IMR-90 (cell line): ENCODE results near the gene NBEA. TPM values are rescaled to one million over a fixed set of nuclear protein-coding genes. Genes with fewer than 3 reads are reported as not detected.

Source experiments
- ATAC-seq: fragments of 200-7000 bp; cut with Tn5 transposase; 2 replicates; pipeline ENCODE4 v1.9.1; 2020; ENCODE audit warnings: low read depth, mild to moderate bottlenecking, moderate library complexity
- BruUV-seq: library from RNA; stranded (reverse); fragments of 400-500 nt; replicated peaks from 2 replicates; lab custom pipeline; 2021; lab: Mats Ljungman, UMichigan
- CTCF ChIA-PET: fragments of 300-600 bp; formaldehyde crosslinking; extraction: SDS; loops from one replicate; lab custom pipeline; 2021; ENCODE audit warnings: antibody characterized with exemption; lab: Yijun Ruan, JAX
- POLR2A ChIA-PET: fragments of 300-600 bp; sonication (Branson Sonifier 250); formaldehyde crosslinking; loops from one replicate; lab custom pipeline; 2022; ENCODE audit warnings: antibody characterized with exemption; ENCODE audit not compliant: unreplicated experiment; lab: Charles Lee
- DNase-seq: peaks from one replicate; pipeline ENCODE4 v3.0.0; 2013
- H2AFZ ChIP-seq: replicated peaks from 2 replicates; pipeline ENCODE3; 2013; ENCODE audit warnings: low read length, mild to moderate bottlenecking; ENCODE audit not compliant: poor library complexity
- H2AK5ac ChIP-seq: 2 replicates; pipeline ENCODE4 v1.6.1; 2013; ENCODE audit warnings: low read depth, low read length, inconsistent platforms
- H2AK9ac ChIP-seq: replicated peaks from 2 replicates; pipeline ENCODE3; 2013; ENCODE audit warnings: mild to moderate bottlenecking, low read depth, low read length, moderate library complexity; ENCODE audit not compliant: poor library complexity
- H2BK120ac ChIP-seq: 2 replicates; pipeline ENCODE4 v1.6.1; 2013; ENCODE audit warnings: low read depth, low read length, inconsistent platforms
- H2BK15ac ChIP-seq: 3 replicates; pipeline ENCODE4 v1.6.1; 2013; ENCODE audit warnings: low read depth, low read length, inconsistent platforms
- H2BK20ac ChIP-seq: 2 replicates; pipeline ENCODE4 v1.6.1; 2013; ENCODE audit warnings: low read depth, mild to moderate bottlenecking, inconsistent platforms, low read length, moderate library complexity
- H2BK5ac ChIP-seq: 2 replicates; pipeline ENCODE4 v1.6.1; 2013; ENCODE audit warnings: mild to moderate bottlenecking, low read depth, low read length, inconsistent platforms; ENCODE audit not compliant: poor library complexity, severe bottlenecking
- H3K14ac ChIP-seq: replicated peaks from 2 replicates; pipeline ENCODE4 v1.6.1; 2013; ENCODE audit warnings: low read depth, low read length, inconsistent platforms
- H3K18ac ChIP-seq: 2 replicates; pipeline ENCODE4 v1.6.1; 2013; ENCODE audit warnings: low read depth, low read length, control low read depth
- H3K23ac ChIP-seq: 2 replicates; pipeline ENCODE4 v1.6.1; 2013; ENCODE audit warnings: low read depth, low read length, inconsistent platforms
- H3K27ac ChIP-seq: 2 replicates; pipeline ENCODE4 v1.5.1; 2013; ENCODE audit warnings: mild to moderate bottlenecking, control low read depth, low read length; ENCODE audit not compliant: insufficient read depth
- H3K27me3 ChIP-seq: 2 replicates; pipeline ENCODE4 v1.6.1; 2013; ENCODE audit warnings: low read length; ENCODE audit not compliant: control insufficient read depth, insufficient read depth
- H3K36me3 ChIP-seq: 2 replicates; pipeline ENCODE4 v1.6.1; 2013; ENCODE audit warnings: low read length, mixed read lengths; ENCODE audit not compliant: control insufficient read depth, insufficient read depth
- H3K4ac ChIP-seq: 2 replicates; pipeline ENCODE4 v1.6.1; 2013; ENCODE audit warnings: low read depth, low read length, inconsistent platforms
- H3K4me1 ChIP-seq: 2 replicates; pipeline ENCODE4 v1.6.1; 2013; ENCODE audit warnings: low read length, mixed read lengths; ENCODE audit not compliant: control insufficient read depth, insufficient read depth
- H3K4me2 ChIP-seq: 2 replicates; pipeline ENCODE4 v1.6.1; 2013; ENCODE audit warnings: low read depth, mild to moderate bottlenecking, control low read depth, low read length, moderate library complexity
- H3K4me3 ChIP-seq: 2 replicates; pipeline ENCODE4 v1.5.1; 2013; ENCODE audit warnings: low read depth, mild to moderate bottlenecking, control low read depth, low read length, moderate library complexity; ENCODE audit not compliant: insufficient read depth
- H3K56ac ChIP-seq: 2 replicates; pipeline ENCODE4 v1.6.1; 2013; ENCODE audit warnings: low read length, inconsistent platforms; ENCODE audit not compliant: insufficient read depth; ENCODE audit errors: extremely low read depth
- H3K79me1 ChIP-seq, 2 experiments: 2 replicates each; pipeline ENCODE4 v1.6.1; 2013; ENCODE audit warnings: low read length in 2 of 2, inconsistent platforms in 1 of 2, low read depth in 1 of 2
- H3K9ac ChIP-seq: 2 replicates; pipeline ENCODE4 v1.6.1; 2013; ENCODE audit warnings: low read depth, low read length, control low read depth
- H3K9me1 ChIP-seq: 2 replicates; pipeline ENCODE4 v1.6.1; 2013; ENCODE audit warnings: low read length, inconsistent platforms; ENCODE audit not compliant: insufficient read depth
- H3K9me3 ChIP-seq: 2 replicates; pipeline ENCODE4 v1.6.1; 2013; ENCODE audit warnings: low read length; ENCODE audit not compliant: control insufficient read depth, insufficient read depth
- H4K20me1 ChIP-seq: 2 replicates; pipeline ENCODE4 v1.6.1; 2013; ENCODE audit warnings: low read length, inconsistent platforms; ENCODE audit not compliant: insufficient read depth
- H4K5ac ChIP-seq: 2 replicates; pipeline ENCODE4 v1.6.1; 2013; ENCODE audit warnings: mild to moderate bottlenecking, low read depth, low read length, control low read depth
- H4K8ac ChIP-seq, 2 experiments: 2 replicates each; pipeline ENCODE4 v1.6.1; 2013; ENCODE audit warnings: low read depth in 2 of 2, low read length in 2 of 2, control low read depth in 1 of 2, inconsistent platforms in 1 of 2
- H4K91ac ChIP-seq: 2 replicates; pipeline ENCODE4 v1.6.1; 2013; ENCODE audit warnings: low read depth, low read length, inconsistent platforms; ENCODE audit not compliant: insufficient read depth
- BHLHE40 ChIP-seq: fragments of 150-350 bp; IDR thresholded peaks from 2 replicates; pipeline ENCODE4 v1.6.1; 2016; ENCODE audit warnings: mild to moderate bottlenecking, low read depth, low read length
- MAFK ChIP-seq: IDR thresholded peaks from 2 replicates; pipeline ENCODE4 v1.6.1; 2012; ENCODE audit warnings: low read depth, low read length, improper control_type of control experiment
- MAZ ChIP-seq: IDR thresholded peaks from 2 replicates; pipeline ENCODE4 v1.6.1; 2012; ENCODE audit warnings: low read depth, mild to moderate bottlenecking, low read length, improper control_type of control experiment, moderate library complexity, borderline replicate concordance
- MXI1 ChIP-seq: IDR thresholded peaks from 2 replicates; pipeline ENCODE4 v1.6.1; 2012; ENCODE audit warnings: low read depth, mild to moderate bottlenecking, low read length, moderate library complexity, borderline replicate concordance
- NFE2L2 ChIP-seq: fragments of 150-350 bp; IDR thresholded peaks from 2 replicates; pipeline ENCODE4 v1.6.1; 2016; ENCODE audit warnings: low read depth, mild to moderate bottlenecking, low read length
- RAD21 ChIP-seq: IDR thresholded peaks from 2 replicates; pipeline ENCODE4 v1.6.1; 2012; ENCODE audit warnings: low read length, improper control_type of control experiment
- SMC3 ChIP-seq: fragments of 150-350 bp; IDR thresholded peaks from 2 replicates; pipeline ENCODE4 v1.6.1; 2016; ENCODE audit warnings: low read depth, mild to moderate bottlenecking, antibody characterized with exemption, low read length, moderate library complexity
- WGBS, 2 experiments: methylation state at CpG; one replicate each; pipeline versions ENCODE4 v1.1.5 to v1.1.7; 2013; ENCODE audit warnings: missing lambda C conversion rate in 2 of 2; ENCODE audit not compliant: insufficient read length in 1 of 2; ENCODE audit errors: extremely low coverage in 2 of 2; 5-methylcytosine and 5-hydroxymethylcytosine counted together
- dilution Hi-C: fragments of 300-500 bp; cut with HindIII; formaldehyde crosslinking; loops from one replicate; pipeline ENCODE4 v1.14.3; 2018; ENCODE audit warnings: low sequenced_read_pairs; ENCODE audit not compliant: unreplicated experiment
- in situ Hi-C: fragments of 300-500 bp; cut with MboI; formaldehyde crosslinking; loops from 3 replicates; pipeline ENCODE4 v1.14.3; 2019; ENCODE audit warnings: low sequenced_read_pairs, inconsistent platforms, mixed read lengths
- intact Hi-C: fragments of 100-400 bp; cut with micrococcal nuclease; formaldehyde crosslinking; loops from 2 replicates; pipeline ENCODE4 v1.10.0; 2022
- polyA plus RNA-seq, 3 experiments: library from polyadenylated mRNA; depleted of rRNA; stranded (reverse); fragments of >200 nt; gene quantifications; 2 replicates each; pipeline ENCODE4 v1.2.3, GENCODE V29; 2012; ENCODE audit warnings: low replicate concordance in 1 of 3
- total RNA-seq: library from RNA; depleted of rRNA; stranded (reverse); fragments of >200 nt; gene quantifications from 2 replicates; pipeline ENCODE4 v1.2.3, GENCODE V29; 2012
- TF ChIP-seq, protein P1 (sequence below): conservative IDR thresholded peaks from 2 replicates; pipeline ENCODE4 v1.5.1; 2012; ENCODE audit warnings: mild to moderate bottlenecking, low read depth, low read length, improper control_type of control experiment

Gene NBEA
- total and polyA plus RNA-seq, 2 of the 4 experiments (the other 2 are of a cell fraction): 0.82 to 2.2 TPM

DNA sequence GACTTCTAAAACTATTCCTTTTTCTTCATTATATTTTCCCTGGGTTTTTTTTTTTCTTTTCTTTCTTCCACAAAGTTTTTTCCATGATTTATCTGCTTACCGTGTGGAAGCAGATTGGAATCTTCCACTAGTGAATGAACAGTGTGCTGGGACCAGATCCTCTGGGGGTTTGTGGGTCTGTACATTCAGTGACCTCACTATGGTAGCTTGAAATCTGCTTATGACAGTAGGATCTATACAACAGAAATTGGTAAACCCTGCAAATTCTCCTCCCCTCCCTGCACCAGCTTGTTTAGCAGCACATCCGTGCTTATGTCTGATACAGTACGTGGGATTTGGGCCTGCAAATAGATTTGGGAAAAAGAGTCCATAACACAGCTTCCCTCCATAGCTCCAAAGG, 560.4 kb downstream of the NBEA start:
- ChIA-PET CTCF (interaction anchor here (0.7 kb wide), 1 partner anchor 236 kb away, joined by 3 read pairs; no protein-coding TSS in a partner anchor), POLR2A (no interaction called here)
- H3K56ac ChIP-seq: no peak overlapping the region
- no peak overlapping the region for H2BK120ac ChIP-seq
- H3K23ac ChIP-seq: no peak overlapping the region
- DNase-seq (no peak), ATAC-seq (no peak)
- no peak overlapping the region for H4K91ac ChIP-seq
- no peak overlapping the region for H3K14ac ChIP-seq
- H4K5ac ChIP-seq: no peak overlapping the region
- no peak overlapping the region for H3K4ac ChIP-seq
- intact Hi-C loops (no loop called here), dilution Hi-C loops (no loop called here), in situ Hi-C loops (no loop called here)
- H3K4me2 ChIP-seq: no peak overlapping the region
- no peak overlapping the region for H3K27ac ChIP-seq
- H2AK5ac ChIP-seq: no peak overlapping the region
- no peak overlapping the region for H2BK15ac ChIP-seq
- no peak overlapping the region for H3K9ac ChIP-seq
- no peak overlapping the region for H2BK20ac ChIP-seq
- no peak overlapping the region for H2AK9ac ChIP-seq
- WGBS, 2 experiments: no CpG with 5 or more reads among the region's 3 CpGs
- no peaks in the 10 kb centered on the region for H3K9me1 ChIP-seq
- H3K18ac ChIP-seq: no peak overlapping the region
- no peaks in the 10 kb centered on the region for H3K4me1 ChIP-seq
- no peak overlapping the region for H2AFZ ChIP-seq
- BruUV-seq: no TSS peak
- TF ChIP-seq SMC3: no peak
- TF ChIP-seq, protein P1, sequence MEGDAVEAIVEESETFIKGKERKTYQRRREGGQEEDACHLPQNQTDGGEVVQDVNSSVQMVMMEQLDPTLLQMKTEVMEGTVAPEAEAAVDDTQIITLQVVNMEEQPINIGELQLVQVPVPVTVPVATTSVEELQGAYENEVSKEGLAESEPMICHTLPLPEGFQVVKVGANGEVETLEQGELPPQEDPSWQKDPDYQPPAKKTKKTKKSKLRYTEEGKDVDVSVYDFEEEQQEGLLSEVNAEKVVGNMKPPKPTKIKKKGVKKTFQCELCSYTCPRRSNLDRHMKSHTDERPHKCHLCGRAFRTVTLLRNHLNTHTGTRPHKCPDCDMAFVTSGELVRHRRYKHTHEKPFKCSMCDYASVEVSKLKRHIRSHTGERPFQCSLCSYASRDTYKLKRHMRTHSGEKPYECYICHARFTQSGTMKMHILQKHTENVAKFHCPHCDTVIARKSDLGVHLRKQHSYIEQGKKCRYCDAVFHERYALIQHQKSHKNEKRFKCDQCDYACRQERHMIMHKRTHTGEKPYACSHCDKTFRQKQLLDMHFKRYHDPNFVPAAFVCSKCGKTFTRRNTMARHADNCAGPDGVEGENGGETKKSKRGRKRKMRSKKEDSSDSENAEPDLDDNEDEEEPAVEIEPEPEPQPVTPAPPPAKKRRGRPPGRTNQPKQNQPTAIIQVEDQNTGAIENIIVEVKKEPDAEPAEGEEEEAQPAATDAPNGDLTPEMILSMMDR: no peak
- no peak for TF ChIP-seq MAZ
- no peak for TF ChIP-seq MAFK
- no peak for TF ChIP-seq MXI1
- TF ChIP-seq RAD21: no peak
- TF ChIP-seq BHLHE40: no peak
- TF ChIP-seq NFE2L2: no peak
- no peaks in the 10 kb centered on the region for H3K79me1 ChIP-seq
- no peaks in the 10 kb centered on the region for H3K9me3 ChIP-seq
- no peaks in the 10 kb centered on the region for H3K36me3 ChIP-seq
- no peak overlapping the region for H2BK5ac ChIP-seq
- H4K20me1 ChIP-seq: no peaks in the 10 kb centered on the region
- H3K4me3 ChIP-seq: no peak overlapping the region
- H3K27me3 ChIP-seq: no peaks in the 10 kb centered on the region
- H4K8ac ChIP-seq: no peak overlapping the region
